Neural cell (in vitro differentiated cells): ENCODE data around the gene NOC4L. TPM values are rescaled to one million over a fixed set of nuclear protein-coding genes. Genes with fewer than 3 reads are reported as not detected.

Experiments used
- H2AFZ ChIP-seq: fragments of 200-600, 300-800 bp; sonication (generic), shearing (Covaris generic); 2 replicates; pipeline ENCODE4 v1.6.0; 2014; ENCODE audit warnings: low read depth, mild to moderate bottlenecking, antibody characterized with exemption, low read length, moderate library complexity
- H3F3A ChIP-seq: fragments of 200-600 bp; shearing (Covaris generic); 2 replicates; pipeline ENCODE4 v1.6.1; 2016; ENCODE audit warnings: mild to moderate bottlenecking, moderate library complexity, mixed read lengths, antibody characterized with exemption, low read length; ENCODE audit not compliant: insufficient read depth, poor library complexity, severe bottlenecking
- H3K27ac ChIP-seq: fragments of 200-600, 300-800 bp; sonication (generic), shearing (Covaris generic); 2 replicates; pipeline ENCODE4 v1.5.1; 2014; ENCODE audit warnings: mild to moderate bottlenecking, low read length, moderate library complexity
- H3K27me3 ChIP-seq: fragments of 300-800, 200-600 bp; sonication (generic), shearing (Covaris generic); 2 replicates; pipeline ENCODE4 v1.6.0; 2014; ENCODE audit warnings: mild to moderate bottlenecking, low read depth, low read length, moderate library complexity; ENCODE audit not compliant: insufficient read depth
- H3K36me3 ChIP-seq: fragments of 300-800, 200-600 bp; sonication (generic), shearing (Covaris generic); 2 replicates; pipeline ENCODE4 v1.5.1; 2014; ENCODE audit warnings: mild to moderate bottlenecking, antibody characterized with exemption, low read length, moderate library complexity; ENCODE audit not compliant: insufficient read depth
- H3K4me2 ChIP-seq: fragments of 300-800, 200-600 bp; sonication (generic), shearing (Covaris generic); 2 replicates; pipeline ENCODE4 v1.6.0; 2014; ENCODE audit warnings: mild to moderate bottlenecking, low read length
- H3K4me3 ChIP-seq: fragments of 300-800, 200-600 bp; sonication (generic), shearing (Covaris generic); 2 replicates; pipeline ENCODE4 v1.5.1; 2014; ENCODE audit warnings: mild to moderate bottlenecking, low read length, moderate library complexity
- H3K79me2 ChIP-seq: fragments of 200-600 bp; shearing (Covaris generic); replicated peaks from 2 replicates; pipeline ENCODE4 v1.6.0; 2014; ENCODE audit warnings: mild to moderate bottlenecking, low read length, moderate library complexity; ENCODE audit not compliant: insufficient read depth
- H3K9ac ChIP-seq: fragments of 300-800, 200-600 bp; sonication (generic), shearing (Covaris generic); 2 replicates; pipeline ENCODE4 v1.6.1; 2016; ENCODE audit warnings: mild to moderate bottlenecking, low read length, mixed read lengths
- H3K9me2 ChIP-seq: fragments of 200-600 bp; shearing (Covaris generic); 2 replicates; pipeline ENCODE4 v1.6.1; 2016; ENCODE audit warnings: mild to moderate bottlenecking, low read length, mixed read lengths; ENCODE audit not compliant: insufficient read depth
- H3K9me3 ChIP-seq: fragments of 200-600, 300-800 bp; sonication (generic), shearing (Covaris generic); 2 replicates; pipeline ENCODE4 v1.6.1; 2016; ENCODE audit warnings: mild to moderate bottlenecking, mixed run types, low read length, moderate library complexity, mixed read lengths
- H4K20me1 ChIP-seq: fragments of 200-600 bp; shearing (Covaris generic); 2 replicates; pipeline ENCODE4 v1.6.1; 2016; ENCODE audit warnings: mild to moderate bottlenecking, mixed run types; ENCODE audit not compliant: insufficient read depth
- CTCF ChIP-seq: fragments of 450-650 bp; IDR thresholded peaks from 2 replicates; pipeline ENCODE4 v1.5.1; 2014; ENCODE audit warnings: antibody characterized with exemption, mild to moderate bottlenecking, moderate library complexity; ENCODE audit not compliant: poor library complexity, severe bottlenecking
- EP300 ChIP-seq: fragments of 450-650 bp; conservative IDR thresholded peaks from 2 replicates; pipeline ENCODE4 v1.6.1; 2014; ENCODE audit warnings: antibody characterized with exemption, mild to moderate bottlenecking, moderate library complexity; ENCODE audit not compliant: poor library complexity, severe bottlenecking
- EZH2 ChIP-seq: fragments of 200-600, 300-800 bp; shearing (Covaris generic), sonication (generic); IDR thresholded peaks from 2 replicates; pipeline ENCODE4 v1.6.1; 2014; ENCODE audit warnings: antibody characterized with exemption, low read length, borderline replicate concordance, mild to moderate bottlenecking; ENCODE audit not compliant: insufficient read depth, poor library complexity, severe bottlenecking
- MXI1 ChIP-seq: fragments of 450-650 bp; conservative IDR thresholded peaks from 2 replicates; pipeline ENCODE4 v1.6.1; 2014; ENCODE audit warnings: antibody characterized with exemption, mild to moderate bottlenecking; ENCODE audit not compliant: poor library complexity, severe bottlenecking
- POLR2AphosphoS5 ChIP-seq: IDR thresholded peaks from 2 replicates; pipeline ENCODE4 v1.6.1; 2012
- RAD21 ChIP-seq: fragments of 450-650 bp; conservative IDR thresholded peaks from 2 replicates; pipeline ENCODE4 v1.6.1; 2014; ENCODE audit warnings: antibody characterized with exemption, mild to moderate bottlenecking, moderate library complexity
- SMC3 ChIP-seq: fragments of 450-650 bp; conservative IDR thresholded peaks from 2 replicates; pipeline ENCODE4 v1.6.1; 2014; ENCODE audit warnings: antibody characterized with exemption, mild to moderate bottlenecking, moderate library complexity; ENCODE audit not compliant: poor library complexity
- TAF1 ChIP-seq: IDR thresholded peaks from 2 replicates; pipeline ENCODE4 v1.6.1; 2012; ENCODE audit warnings: low read depth
- polyA plus RNA-seq: library from polyadenylated mRNA; depleted of rRNA; stranded (reverse); fragments of >200 nt; gene quantifications from 2 replicates; pipeline ENCODE4 v1.2.3, GENCODE V29; 2014
- TF ChIP-seq, protein P1 (sequence below): IDR thresholded peaks from 2 replicates; pipeline ENCODE4 v1.6.1; 2012; ENCODE audit warnings: borderline replicate concordance

The NOC4L gene
- polyA plus RNA-seq, 1 donor from 2014 or later, result 26.9 TPM

GRCh38 chr12:132106921-132107320 lies 37.3 kb upstream of the NOC4L start (continued):
- TF ChIP-seq MXI1, result no peak

DNA sequence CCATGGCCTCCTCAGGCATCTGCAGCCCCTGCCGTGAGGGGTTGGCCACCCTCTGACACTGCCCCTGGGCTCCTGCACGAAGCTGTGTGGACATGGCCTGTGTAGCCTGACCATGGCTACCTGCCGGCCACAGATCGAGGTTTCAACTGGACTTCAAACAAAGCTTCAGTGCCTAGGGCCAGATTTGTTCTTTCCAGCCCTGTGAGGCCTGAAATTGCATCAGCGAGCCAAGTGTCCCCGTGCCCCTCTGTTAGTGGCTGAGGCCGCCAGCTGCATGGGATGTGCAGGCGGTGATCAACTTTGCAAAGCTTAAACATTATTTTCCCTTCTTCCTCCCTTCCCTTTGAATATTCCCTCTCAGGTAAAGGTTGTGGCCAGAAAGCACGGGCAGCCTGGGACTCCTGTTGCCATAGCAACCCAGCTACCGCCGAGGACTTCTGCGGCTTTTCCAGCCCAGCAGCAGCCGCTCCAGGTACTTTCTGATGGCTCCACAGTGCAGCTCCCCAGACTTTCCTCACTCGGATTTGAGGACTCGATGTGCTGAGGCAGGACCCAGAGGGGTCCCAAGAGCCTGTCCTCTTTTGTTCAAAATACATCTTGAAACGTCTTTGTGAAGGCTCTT lies 35.9 kb upstream of the NOC4L start:
- Histone ChIP-seq H3K9me3 (no peaks in the 10 kb centered on the region), H4K20me1 (no peaks in the 10 kb centered on the region), H3K27ac (peak overlapping the region; percentile 25), H3K4me2 (no peak overlapping the region), H3K79me2 (no peaks in the 10 kb centered on the region), H2AFZ (no peak overlapping the region), H3K36me3 (no peaks in the 10 kb centered on the region), H3K27me3 (no peaks in the 10 kb centered on the region), H3F3A (no peaks in the 10 kb centered on the region), H3K9ac (peak overlapping the region; percentile 32), H3K4me3 (peak overlapping the region; percentile 25), H3K9me2 (no peaks in the 10 kb centered on the region)
- TF ChIP-seq EZH2 (no peak), CTCF (no peak), EP300 (no peak), TAF1 (no peak), POLR2AphosphoS5 (no peak), MXI1 (no peak), SMC3 (no peak), RAD21 (no peak)
- TF ChIP-seq, protein P1, sequence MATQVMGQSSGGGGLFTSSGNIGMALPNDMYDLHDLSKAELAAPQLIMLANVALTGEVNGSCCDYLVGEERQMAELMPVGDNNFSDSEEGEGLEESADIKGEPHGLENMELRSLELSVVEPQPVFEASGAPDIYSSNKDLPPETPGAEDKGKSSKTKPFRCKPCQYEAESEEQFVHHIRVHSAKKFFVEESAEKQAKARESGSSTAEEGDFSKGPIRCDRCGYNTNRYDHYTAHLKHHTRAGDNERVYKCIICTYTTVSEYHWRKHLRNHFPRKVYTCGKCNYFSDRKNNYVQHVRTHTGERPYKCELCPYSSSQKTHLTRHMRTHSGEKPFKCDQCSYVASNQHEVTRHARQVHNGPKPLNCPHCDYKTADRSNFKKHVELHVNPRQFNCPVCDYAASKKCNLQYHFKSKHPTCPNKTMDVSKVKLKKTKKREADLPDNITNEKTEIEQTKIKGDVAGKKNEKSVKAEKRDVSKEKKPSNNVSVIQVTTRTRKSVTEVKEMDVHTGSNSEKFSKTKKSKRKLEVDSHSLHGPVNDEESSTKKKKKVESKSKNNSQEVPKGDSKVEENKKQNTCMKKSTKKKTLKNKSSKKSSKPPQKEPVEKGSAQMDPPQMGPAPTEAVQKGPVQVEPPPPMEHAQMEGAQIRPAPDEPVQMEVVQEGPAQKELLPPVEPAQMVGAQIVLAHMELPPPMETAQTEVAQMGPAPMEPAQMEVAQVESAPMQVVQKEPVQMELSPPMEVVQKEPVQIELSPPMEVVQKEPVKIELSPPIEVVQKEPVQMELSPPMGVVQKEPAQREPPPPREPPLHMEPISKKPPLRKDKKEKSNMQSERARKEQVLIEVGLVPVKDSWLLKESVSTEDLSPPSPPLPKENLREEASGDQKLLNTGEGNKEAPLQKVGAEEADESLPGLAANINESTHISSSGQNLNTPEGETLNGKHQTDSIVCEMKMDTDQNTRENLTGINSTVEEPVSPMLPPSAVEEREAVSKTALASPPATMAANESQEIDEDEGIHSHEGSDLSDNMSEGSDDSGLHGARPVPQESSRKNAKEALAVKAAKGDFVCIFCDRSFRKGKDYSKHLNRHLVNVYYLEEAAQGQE, result no peak

DNA sequence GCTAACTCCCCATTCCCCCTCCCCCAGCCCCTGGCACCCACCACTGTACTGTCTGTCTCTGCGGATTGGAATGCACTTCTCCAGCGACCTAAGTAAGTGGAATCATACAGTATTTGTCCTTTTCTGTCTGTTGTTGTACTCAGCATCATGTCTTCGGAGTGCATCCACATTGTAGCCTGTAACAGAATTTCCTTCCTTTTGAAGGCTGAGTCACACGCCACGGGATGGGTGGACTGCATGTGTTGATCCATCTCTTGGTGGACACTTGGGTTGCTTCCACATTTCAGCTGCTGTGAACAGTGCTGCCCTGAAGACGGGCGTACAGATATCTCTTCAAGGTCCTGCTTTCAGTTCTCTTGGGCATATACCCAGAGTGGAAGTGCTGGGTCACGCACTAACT lies 34.5 kb upstream of the NOC4L start:
- no peaks in the 10 kb centered on the region for H3K9me3 ChIP-seq
- no peak overlapping the region for H2AFZ ChIP-seq
- H3K27me3 ChIP-seq, result no peaks in the 10 kb centered on the region
- H3K79me2 ChIP-seq, result no peaks in the 10 kb centered on the region
- no peaks in the 10 kb centered on the region for H3K9me2 ChIP-seq
- H3K36me3 ChIP-seq, result no peaks in the 10 kb centered on the region
- H3K27ac ChIP-seq, result no peak overlapping the region
- no peak overlapping the region for H3K9ac ChIP-seq
- no peaks in the 10 kb centered on the region for H3F3A ChIP-seq
- no peak overlapping the region for H3K4me3 ChIP-seq
- no peaks in the 10 kb centered on the region for H4K20me1 ChIP-seq
- TF ChIP-seq RAD21 (no peak), CTCF (no peak), SMC3 (no peak), TAF1 (no peak)
- H3K4me2 ChIP-seq, result no peak overlapping the region
